GM23338 (cell line): Measurements from ENCODE around the gene RPS6KA4. TPM values are rescaled to one million over a fixed set of nuclear protein-coding genes. Genes with fewer than 3 reads are reported as not detected.

Source experiments
- ATAC-seq: fragments of 200-7000 bp; cut with Tn5 transposase; 3 replicates; pipeline ENCODE4 v1.9.1; 2020
- DNase-seq: peaks from one replicate; pipeline ENCODE4 v3.0.0-alpha.2; 2015; ENCODE audit warnings: low spot score
- H2AFZ ChIP-seq: fragments of 200-600 bp; sonication (generic); 2 replicates; pipeline ENCODE4 v1.8.0; 2016; ENCODE audit warnings: antibody characterized with exemption, mild to moderate bottlenecking, moderate library complexity
- H3F3A ChIP-seq: fragments of 200-600 bp; sonication (generic); replicated peaks from 2 replicates; pipeline ENCODE4 v1.8.0; 2017; ENCODE audit warnings: antibody characterized with exemption, mixed run types, low read depth
- H3K27ac ChIP-seq: fragments of 200-600 bp; sonication (generic); 2 replicates; pipeline ENCODE4 v1.6.1; 2016; ENCODE audit warnings: low read depth
- H3K27me3 ChIP-seq: fragments of 200-600 bp; sonication (generic); 2 replicates; pipeline ENCODE4 v1.8.0; 2016; ENCODE audit warnings: mild to moderate bottlenecking, mixed run types, moderate library complexity; ENCODE audit not compliant: insufficient read depth
- H3K36me3 ChIP-seq: fragments of 200-600 bp; sonication (generic); 2 replicates; pipeline ENCODE4 v1.8.0; 2016; ENCODE audit warnings: mild to moderate bottlenecking; ENCODE audit not compliant: insufficient read depth
- H3K4me1 ChIP-seq: fragments of 200-600 bp; sonication (generic); 2 replicates; pipeline ENCODE4 v1.8.0; 2016; ENCODE audit warnings: mild to moderate bottlenecking, moderate library complexity; ENCODE audit not compliant: insufficient read depth
- H3K4me2 ChIP-seq: fragments of 200-600 bp; sonication (generic); 2 replicates; pipeline ENCODE4 v1.7.1; 2017; ENCODE audit warnings: mixed run types
- H3K4me3 ChIP-seq: fragments of 200-600 bp; sonication (generic); 2 replicates; pipeline ENCODE4 v1.6.1; 2016; ENCODE audit warnings: mixed run types
- H3K79me2 ChIP-seq: fragments of 200-600 bp; sonication (generic); replicated peaks from 2 replicates; pipeline ENCODE4 v1.8.0; 2017; ENCODE audit warnings: mild to moderate bottlenecking; ENCODE audit not compliant: insufficient read depth
- H3K9me2 ChIP-seq: fragments of 200-600 bp; sonication (generic); 2 replicates; pipeline ENCODE4 v1.8.0; 2017; ENCODE audit not compliant: insufficient read depth
- H4K20me1 ChIP-seq: fragments of 200-600 bp; sonication (generic); replicated peaks from 2 replicates; pipeline ENCODE4 v1.8.0; 2017; ENCODE audit warnings: mild to moderate bottlenecking; ENCODE audit not compliant: insufficient read depth
- H3K27ac Mint-ChIP-seq: 2 replicates; pipeline ENCODE4 v1.8.0; 2020; ENCODE audit warnings: inconsistent platforms, mild to moderate bottlenecking, moderate library complexity, mixed read lengths
- H3K27me3 Mint-ChIP-seq: 3 replicates; pipeline ENCODE4 v1.8.0; 2022; ENCODE audit warnings: low read depth, mild to moderate bottlenecking, moderate library complexity, mixed read lengths, inconsistent platforms; ENCODE audit not compliant: insufficient read depth, poor library complexity
- H3K36me3 Mint-ChIP-seq: 3 replicates; pipeline ENCODE4 v1.8.0; 2021; ENCODE audit warnings: low read depth, mild to moderate bottlenecking, inconsistent platforms, moderate library complexity, mixed read lengths
- H3K4me1 Mint-ChIP-seq: 3 replicates; pipeline ENCODE4 v1.8.0; 2020; ENCODE audit warnings: mild to moderate bottlenecking, inconsistent platforms, mixed read lengths
- H3K4me3 Mint-ChIP-seq: 3 replicates; pipeline ENCODE4 v1.8.0; 2021; ENCODE audit warnings: moderate library complexity, mild to moderate bottlenecking, inconsistent platforms, mixed read lengths
- H3K9me3 Mint-ChIP-seq: 3 replicates; pipeline ENCODE4 v1.8.0; 2020; ENCODE audit warnings: moderate library complexity, mild to moderate bottlenecking, inconsistent platforms, mixed read lengths
- CREB1 ChIP-seq: fragments of 250-450 bp; sonication (Bioruptor Pico); IDR thresholded peaks from 2 replicates; pipeline ENCODE4 v1.5.0; 2020; ENCODE audit warnings: low read depth, mild to moderate bottlenecking, moderate library complexity
- CTCF ChIP-seq, 2 experiments: fragments of 200-600 bp in 1 of 2; sonication (generic) in 1 of 2; conservative IDR thresholded peaks; 2 replicates each; pipeline versions ENCODE4 v1.5.1 to v1.6.1; 2016 to 2017; ENCODE audit warnings: antibody characterized with exemption in 2 of 2, low read depth in 2 of 2, mild to moderate bottlenecking in 2 of 2, moderate library complexity in 1 of 2
- EZH2 ChIP-seq: fragments of 200-600 bp; sonication (generic); IDR thresholded peaks from one replicate; pipeline ENCODE4 v1.8.0; 2017; ENCODE audit warnings: antibody characterized with exemption, mild to moderate bottlenecking, low read depth; ENCODE audit not compliant: unreplicated experiment
- EZH2phosphoT487 ChIP-seq: fragments of 200-600 bp; sonication (generic); IDR thresholded peaks from one replicate; pipeline ENCODE4 v1.8.1; 2018; ENCODE audit warnings: antibody characterized with exemption; ENCODE audit not compliant: unreplicated experiment
- JUNB ChIP-seq: IDR thresholded peaks from one replicate; pipeline ENCODE4 v1.6.1; 2016; ENCODE audit warnings: antibody characterized with exemption; ENCODE audit not compliant: unreplicated experiment
- NANOG ChIP-seq: IDR thresholded peaks from 2 replicates; pipeline ENCODE4 v1.6.1; 2016; ENCODE audit warnings: antibody characterized with exemption, borderline replicate concordance
- POLR2AphosphoS5 ChIP-seq: IDR thresholded peaks from 2 replicates; pipeline ENCODE4 v1.6.1; 2016; ENCODE audit warnings: antibody characterized with exemption, low read depth
- REST ChIP-seq: IDR thresholded peaks from one replicate; pipeline ENCODE4 v1.6.1; 2018; ENCODE audit warnings: antibody characterized with exemption; ENCODE audit not compliant: unreplicated experiment
- STAT1 ChIP-seq: IDR thresholded peaks from one replicate; pipeline ENCODE4 v1.6.1; 2016; ENCODE audit warnings: antibody characterized with exemption; ENCODE audit not compliant: unreplicated experiment
- ZNF114 ChIP-seq: fragments of 250-450 bp; sonication (Bioruptor Pico); IDR thresholded peaks from 2 replicates; pipeline ENCODE4 v1.5.0; 2020; ENCODE audit warnings: mild to moderate bottlenecking, moderate library complexity
- ZNF331 ChIP-seq: fragments of 250-450 bp; sonication (Bioruptor Pico); IDR thresholded peaks from 2 replicates; pipeline ENCODE4 v1.5.0; 2020; ENCODE audit warnings: low read depth, mild to moderate bottlenecking, moderate library complexity
- polyA plus RNA-seq: library from polyadenylated mRNA; unstranded; fragments of >200 nt; fragmentation: Nextera tagmentation; extraction: Ambion mirVana; gene quantifications from 2 replicates; pipeline ENCODE4 v1.2.1, GENCODE V29; 2016
- total RNA-seq: library from RNA; depleted of rRNA; stranded (reverse); fragments of >200 nt; shearing (Covaris generic); gene quantifications from 2 replicates; pipeline ENCODE4 v1.2.3, GENCODE V29; 2014
- TF ChIP-seq, protein P1 (sequence below): IDR thresholded peaks from 2 replicates; pipeline ENCODE4 v1.6.1; 2016; ENCODE audit warnings: antibody characterized with exemption
- TF ChIP-seq, protein P2 (sequence below): fragments of 250-450 bp; sonication (Bioruptor Pico); IDR thresholded peaks from 2 replicates; pipeline ENCODE4 v1.5.0; 2020; ENCODE audit warnings: mild to moderate bottlenecking, moderate library complexity

RPS6KA4 gene
- total and polyA plus RNA-seq, 2 experiments from 2014 or later, result 3.5 to 19.9 TPM

GRCh38 chr11:64381350-64381749 lies 22.4 kb downstream of the RPS6KA4 start:
- Histone ChIP-seq H2AFZ (no peak overlapping the region), H3K79me2 (no peaks in the 10 kb centered on the region), H3K4me1 (no peaks in the 10 kb centered on the region), H3F3A (peaks cover 12% of the 10 kb centered on the region; the same call in 1 of the 2 replicates), H4K20me1 (no peaks in the 10 kb centered on the region), H3K27me3 (no peaks in the 10 kb centered on the region), H3K9me2 (no peaks in the 10 kb centered on the region), H3K36me3 (no peaks in the 10 kb centered on the region), H3K4me2 (no peak overlapping the region), H3K27ac (no peak overlapping the region), H3K4me3 (no peak overlapping the region)
- no peak for DNase-seq
- peak; percentile 53 for ATAC-seq
- Mint-ChIP-seq H3K4me3 (no peak overlapping the region), H3K27me3 (peaks cover 3% of the 10 kb centered on the region), H3K36me3 (no peaks in the 10 kb centered on the region), H3K4me1 (peaks cover 3% of the 10 kb centered on the region), H3K9me3 (no peaks in the 10 kb centered on the region), H3K27ac (no peak overlapping the region)
- TF ChIP-seq POLR2AphosphoS5 (no peak), CTCF (conservative IDR thresholded peaks at IDR 0.05; ENCODE audit: low read depth in 2 of 2) (no peak; a peak in 1 of 4 replicates), ZNF331 (CRISPR knock-in tag) (no peak), JUNB (no peak), ZNF114 (CRISPR knock-in tag) (no peak), STAT1 (no peak), EZH2 (no peak), REST (no peak), CREB1 (CRISPR knock-in tag) (no peak), EZH2phosphoT487 (no peak), NANOG (no peak)
- TF ChIP-seq, protein P1, sequence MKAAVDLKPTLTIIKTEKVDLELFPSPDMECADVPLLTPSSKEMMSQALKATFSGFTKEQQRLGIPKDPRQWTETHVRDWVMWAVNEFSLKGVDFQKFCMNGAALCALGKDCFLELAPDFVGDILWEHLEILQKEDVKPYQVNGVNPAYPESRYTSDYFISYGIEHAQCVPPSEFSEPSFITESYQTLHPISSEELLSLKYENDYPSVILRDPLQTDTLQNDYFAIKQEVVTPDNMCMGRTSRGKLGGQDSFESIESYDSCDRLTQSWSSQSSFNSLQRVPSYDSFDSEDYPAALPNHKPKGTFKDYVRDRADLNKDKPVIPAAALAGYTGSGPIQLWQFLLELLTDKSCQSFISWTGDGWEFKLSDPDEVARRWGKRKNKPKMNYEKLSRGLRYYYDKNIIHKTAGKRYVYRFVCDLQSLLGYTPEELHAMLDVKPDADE, result no peak
- TF ChIP-seq, protein P2, sequence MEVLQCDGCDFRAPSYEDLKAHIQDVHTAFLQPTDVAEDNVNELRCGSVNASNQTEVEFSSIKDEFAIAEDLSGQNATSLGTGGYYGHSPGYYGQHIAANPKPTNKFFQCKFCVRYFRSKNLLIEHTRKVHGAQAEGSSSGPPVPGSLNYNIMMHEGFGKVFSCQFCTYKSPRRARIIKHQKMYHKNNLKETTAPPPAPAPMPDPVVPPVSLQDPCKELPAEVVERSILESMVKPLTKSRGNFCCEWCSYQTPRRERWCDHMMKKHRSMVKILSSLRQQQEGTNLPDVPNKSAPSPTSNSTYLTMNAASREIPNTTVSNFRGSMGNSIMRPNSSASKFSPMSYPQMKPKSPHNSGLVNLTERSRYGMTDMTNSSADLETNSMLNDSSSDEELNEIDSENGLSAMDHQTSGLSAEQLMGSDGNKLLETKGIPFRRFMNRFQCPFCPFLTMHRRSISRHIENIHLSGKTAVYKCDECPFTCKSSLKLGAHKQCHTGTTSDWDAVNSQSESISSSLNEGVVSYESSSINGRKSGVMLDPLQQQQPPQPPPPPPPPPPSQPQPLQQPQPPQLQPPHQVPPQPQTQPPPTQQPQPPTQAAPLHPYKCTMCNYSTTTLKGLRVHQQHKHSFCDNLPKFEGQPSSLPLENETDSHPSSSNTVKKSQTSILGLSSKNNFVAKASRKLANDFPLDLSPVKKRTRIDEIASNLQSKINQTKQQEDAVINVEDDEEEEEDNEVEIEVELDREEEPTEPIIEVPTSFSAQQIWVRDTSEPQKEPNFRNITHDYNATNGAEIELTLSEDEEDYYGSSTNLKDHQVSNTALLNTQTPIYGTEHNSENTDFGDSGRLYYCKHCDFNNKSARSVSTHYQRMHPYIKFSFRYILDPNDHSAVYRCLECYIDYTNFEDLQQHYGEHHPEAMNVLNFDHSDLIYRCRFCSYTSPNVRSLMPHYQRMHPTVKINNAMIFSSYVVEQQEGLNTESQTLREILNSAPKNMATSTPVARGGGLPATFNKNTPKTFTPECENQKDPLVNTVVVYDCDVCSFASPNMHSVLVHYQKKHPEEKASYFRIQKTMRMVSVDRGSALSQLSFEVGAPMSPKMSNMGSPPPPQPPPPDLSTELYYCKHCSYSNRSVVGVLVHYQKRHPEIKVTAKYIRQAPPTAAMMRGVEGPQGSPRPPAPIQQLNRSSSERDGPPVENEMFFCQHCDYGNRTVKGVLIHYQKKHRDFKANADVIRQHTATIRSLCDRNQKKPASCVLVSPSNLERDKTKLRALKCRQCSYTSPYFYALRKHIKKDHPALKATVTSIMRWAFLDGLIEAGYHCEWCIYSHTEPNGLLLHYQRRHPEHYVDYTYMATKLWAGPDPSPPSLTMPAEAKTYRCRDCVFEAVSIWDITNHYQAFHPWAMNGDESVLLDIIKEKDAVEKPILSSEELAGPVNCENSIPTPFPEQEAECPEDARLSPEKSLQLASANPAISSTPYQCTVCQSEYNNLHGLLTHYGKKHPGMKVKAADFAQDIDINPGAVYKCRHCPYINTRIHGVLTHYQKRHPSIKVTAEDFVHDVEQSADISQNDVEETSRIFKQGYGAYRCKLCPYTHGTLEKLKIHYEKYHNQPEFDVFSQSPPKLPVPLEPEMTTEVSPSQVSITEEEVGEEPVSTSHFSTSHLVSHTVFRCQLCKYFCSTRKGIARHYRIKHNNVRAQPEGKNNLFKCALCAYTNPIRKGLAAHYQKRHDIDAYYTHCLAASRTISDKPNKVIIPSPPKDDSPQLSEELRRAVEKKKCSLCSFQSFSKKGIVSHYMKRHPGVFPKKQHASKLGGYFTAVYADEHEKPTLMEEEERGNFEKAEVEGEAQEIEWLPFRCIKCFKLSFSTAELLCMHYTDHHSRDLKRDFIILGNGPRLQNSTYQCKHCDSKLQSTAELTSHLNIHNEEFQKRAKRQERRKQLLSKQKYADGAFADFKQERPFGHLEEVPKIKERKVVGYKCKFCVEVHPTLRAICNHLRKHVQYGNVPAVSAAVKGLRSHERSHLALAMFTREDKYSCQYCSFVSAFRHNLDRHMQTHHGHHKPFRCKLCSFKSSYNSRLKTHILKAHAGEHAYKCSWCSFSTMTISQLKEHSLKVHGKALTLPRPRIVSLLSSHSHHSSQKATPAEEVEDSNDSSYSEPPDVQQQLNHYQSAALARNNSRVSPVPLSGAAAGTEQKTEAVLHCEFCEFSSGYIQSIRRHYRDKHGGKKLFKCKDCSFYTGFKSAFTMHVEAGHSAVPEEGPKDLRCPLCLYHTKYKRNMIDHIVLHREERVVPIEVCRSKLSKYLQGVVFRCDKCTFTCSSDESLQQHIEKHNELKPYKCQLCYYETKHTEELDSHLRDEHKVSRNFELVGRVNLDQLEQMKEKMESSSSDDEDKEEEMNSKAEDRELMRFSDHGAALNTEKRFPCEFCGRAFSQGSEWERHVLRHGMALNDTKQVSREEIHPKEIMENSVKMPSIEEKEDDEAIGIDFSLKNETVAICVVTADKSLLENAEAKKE (CRISPR knock-in tag), result no peak
